HG03045 (cell line): ENCODE measurements around the gene LSS.

Experiments used
- ATAC-seq: cut with Tn5 transposase; IDR thresholded peaks from one replicate; pipeline ENCODE4 v1.9.1; 2021; ENCODE audit warnings: mild to moderate bottlenecking, moderate library complexity; ENCODE audit not compliant: unreplicated experiment

Gene LSS

GRCh38 chr21:46219591-46220239, 8.9 kb downstream of the LSS start:
- ATAC-seq, result no peak

GRCh38 chr21:46218906-46219590, 9.5 kb downstream of the LSS start:
- no peak for ATAC-seq

- no peak for ATAC-seq
These were observed 10.9 kb downstream of the LSS start for GRCh38 chr21:46217511-46218196.

GRCh38 chr21:46216132-46216747, 12.3 kb downstream of the LSS start:
- ATAC-seq, result no peak

- no peak for ATAC-seq
These were observed 13.0 kb downstream of the LSS start for GRCh38 chr21:46215436-46216131.

- no peak for ATAC-seq
These were observed 13.9 kb downstream of the LSS start for GRCh38 chr21:46214478-46215340.

- no peak for ATAC-seq
These were observed 14.8 kb downstream of the LSS start for GRCh38 chr21:46213620-46214286.

- ATAC-seq, result no peak
These were observed 15.7 kb downstream of the LSS start for GRCh38 chr21:46212721-46213484.

- ATAC-seq, result no peak
These were observed 16.5 kb downstream of the LSS start for GRCh38 chr21:46211786-46212720.

GRCh38 chr21:46211376-46211775, 17.2 kb downstream of the LSS start:
- ATAC-seq, result no peak

GRCh38 chr21:46210378-46211136, 18.0 kb downstream of the LSS start:
- no peak for ATAC-seq

- ATAC-seq, result no peak
These were observed 19.5 kb downstream of the LSS start for GRCh38 chr21:46208761-46209721.

- no peak for ATAC-seq
These were observed 20.5 kb downstream of the LSS start for GRCh38 chr21:46207920-46208591.

- no peak for ATAC-seq
These were observed 21.3 kb downstream of the LSS start for GRCh38 chr21:46207006-46207919.
